Caco-2 (cell line): ENCODE results near the gene SORCS2. TPM values are rescaled to one million over a fixed set of nuclear protein-coding genes. Genes with fewer than 3 reads are reported as not detected.

Experiments
- BruUV-seq: library from RNA; stranded (reverse); fragments of 400-500 nt; replicated peaks from 2 replicates; lab custom pipeline; 2021; lab: Mats Ljungman, UMichigan
- CTCF ChIA-PET: fragments of 300-600 bp; sonication (Branson Sonifier 250); formaldehyde crosslinking; loops from one replicate; lab custom pipeline; 2022; ENCODE audit warnings: antibody characterized with exemption; lab: Charles Lee
- POLR2A ChIA-PET: fragments of 300-600 bp; sonication (Branson Sonifier 250); formaldehyde crosslinking; loops from one replicate; lab custom pipeline; 2022; ENCODE audit warnings: antibody characterized with exemption; lab: Charles Lee
- DNase-seq, 2 experiments: peaks; one replicate each; pipeline versions ENCODE4 v3.0.0 to v3.0.0-alpha.2; 2020 to 2022
- H3K27me3 ChIP-seq: replicated peaks from 2 replicates; pipeline ENCODE4 v1.6.0; 2011; ENCODE audit warnings: low read length; ENCODE audit not compliant: control insufficient read depth, insufficient read depth
- H3K36me3 ChIP-seq: 2 replicates; pipeline ENCODE4 v1.5.1; 2011; ENCODE audit warnings: low read length; ENCODE audit not compliant: control insufficient read depth, insufficient read depth
- H3K4me1 ChIP-seq: fragments of 250-450 bp; sonication (Bioruptor Pico); 2 replicates; pipeline ENCODE4 v1.5.1; 2020; ENCODE audit warnings: mild to moderate bottlenecking
- H3K4me3 ChIP-seq: 2 replicates; pipeline ENCODE4 v1.5.1; 2011; ENCODE audit warnings: low read depth, mild to moderate bottlenecking, control low read depth, low read length
- H3K9me3 ChIP-seq: fragments of 250-450 bp; sonication (Bioruptor Pico); 2 replicates; pipeline ENCODE4 v1.5.1; 2020; ENCODE audit warnings: mild to moderate bottlenecking, moderate library complexity
- H3K27ac Mint-ChIP-seq: one replicate; pipeline ENCODE4 v1.8.0; 2022; ENCODE audit warnings: mixed read lengths; ENCODE audit not compliant: unreplicated experiment
- H3K27me3 Mint-ChIP-seq: one replicate; pipeline ENCODE4 v1.8.0; 2022; ENCODE audit warnings: mixed read lengths; ENCODE audit not compliant: insufficient read depth, unreplicated experiment
- H3K36me3 Mint-ChIP-seq: one replicate; pipeline ENCODE4 v1.8.0; 2022; ENCODE audit warnings: mild to moderate bottlenecking, mixed read lengths; ENCODE audit not compliant: insufficient read depth, unreplicated experiment
- H3K4me1 Mint-ChIP-seq: one replicate; pipeline ENCODE4 v1.8.0; 2022; ENCODE audit warnings: low read depth, mixed read lengths; ENCODE audit not compliant: unreplicated experiment
- H3K4me3 Mint-ChIP-seq: one replicate; pipeline ENCODE4 v1.8.0; 2022; ENCODE audit warnings: mild to moderate bottlenecking, moderate library complexity, mixed read lengths; ENCODE audit not compliant: unreplicated experiment
- H3K9me3 Mint-ChIP-seq: one replicate; pipeline ENCODE4 v1.8.0; 2022; ENCODE audit warnings: mixed read lengths; ENCODE audit not compliant: unreplicated experiment
- CTCF ChIP-seq, 2 experiments: fragments of 200-600 bp in 1 of 2; IDR thresholded peaks; 1 replicate in 1 of 2; 2 replicates in 1 of 2; pipeline versions ENCODE4 v1.5.1 to v1.8.0; 2011 to 2022; ENCODE audit warnings: antibody characterized with exemption in 1 of 2, control low read depth in 1 of 2, inconsistent platforms in 1 of 2, low read depth in 1 of 2, low read length in 1 of 2, mild to moderate bottlenecking in 1 of 2, moderate library complexity in 1 of 2; ENCODE audit not compliant: insufficient read depth in 1 of 2, severe bottlenecking in 1 of 2, unreplicated experiment in 1 of 2
- intact Hi-C: fragments of 100-400 bp; cut with micrococcal nuclease; formaldehyde crosslinking; loops from one replicate; pipeline ENCODE4 v1.10.0; 2022; ENCODE audit not compliant: unreplicated experiment
- total RNA-seq: library from RNA; stranded (reverse); gene quantifications from 2 replicates; pipeline ENCODE4 v1.2.3, GENCODE V29; 2022

The SORCS2 gene
- total RNA-seq, 1 experiment from 2014 or later, result 1.6 TPM

- no peaks in the 10 kb centered on the region for H3K4me1 ChIP-seq
- H3K9me3 Mint-ChIP-seq, result no peaks in the 10 kb centered on the region
- H3K4me3 ChIP-seq, result no peak overlapping the region
- ChIA-PET CTCF (no interaction called here), POLR2A (no interaction called here)
- no peaks in the 10 kb centered on the region for H3K27me3 Mint-ChIP-seq
- H3K4me3 Mint-ChIP-seq, result no peak overlapping the region
- no peaks in the 10 kb centered on the region for H3K36me3 Mint-ChIP-seq
- intact Hi-C loops, result no loop called here
- no peaks in the 10 kb centered on the region for H3K4me1 Mint-ChIP-seq
- TF ChIP-seq CTCF (IDR thresholded peaks at IDR 0.05; ENCODE audit: insufficient read depth in 1 of 2, low read depth in 1 of 2, low read length in 1 of 2, severe bottlenecking in 1 of 2, unreplicated experiment in 1 of 2), result no peak
- no peaks in the 10 kb centered on the region for H3K36me3 ChIP-seq
- H3K27me3 ChIP-seq, result no peaks in the 10 kb centered on the region
- no peak for DNase-seq
- no TSS peak for BruUV-seq
- no peaks in the 10 kb centered on the region for H3K9me3 ChIP-seq
- no peak overlapping the region for H3K27ac Mint-ChIP-seq
Measured at GRCh38 chr4:7366954-7367353, 174.6 kb downstream of the SORCS2 start.

- H3K36me3 ChIP-seq, result no peaks in the 10 kb centered on the region
- Mint-ChIP-seq H3K9me3 (no peaks in the 10 kb centered on the region), H3K36me3 (no peaks in the 10 kb centered on the region), H3K4me3 (no peak overlapping the region), H3K27me3 (no peaks in the 10 kb centered on the region), H3K4me1 (no peaks in the 10 kb centered on the region), H3K27ac (no peak overlapping the region)
- DNase-seq, result no peak
- CTCF ChIA-PET, result no interaction called here
- H3K4me1 ChIP-seq, result no peaks in the 10 kb centered on the region
- TF ChIP-seq CTCF (IDR thresholded peaks at IDR 0.05; ENCODE audit: insufficient read depth in 1 of 2, low read depth in 1 of 2, low read length in 1 of 2, severe bottlenecking in 1 of 2, unreplicated experiment in 1 of 2), result no peak
- no peaks in the 10 kb centered on the region for H3K27me3 ChIP-seq
- POLR2A ChIA-PET, result no interaction called here
- no peaks in the 10 kb centered on the region for H3K9me3 ChIP-seq
- BruUV-seq, result no TSS peak
- H3K4me3 ChIP-seq, result no peak overlapping the region
- intact Hi-C loops, result no loop called here
Measured at GRCh38 chr4:7367406-7367805, 175.1 kb downstream of the SORCS2 start.

GRCh38 chr4:7367864-7368277, 175.5 kb downstream of the SORCS2 start:
- POLR2A ChIA-PET, result no interaction called here
- Mint-ChIP-seq H3K4me1 (no peaks in the 10 kb centered on the region), H3K27ac (no peak overlapping the region), H3K27me3 (no peaks in the 10 kb centered on the region), H3K9me3 (no peaks in the 10 kb centered on the region), H3K4me3 (no peak overlapping the region), H3K36me3 (no peaks in the 10 kb centered on the region)
- BruUV-seq, result no TSS peak
- no peaks in the 10 kb centered on the region for H3K36me3 ChIP-seq
- H3K4me3 ChIP-seq, result no peak overlapping the region
- no peaks in the 10 kb centered on the region for H3K9me3 ChIP-seq
- intact Hi-C loops, result no loop called here
- no peak for TF ChIP-seq CTCF (IDR thresholded peaks at IDR 0.05; ENCODE audit: insufficient read depth in 1 of 2, low read depth in 1 of 2, low read length in 1 of 2, severe bottlenecking in 1 of 2, unreplicated experiment in 1 of 2)
- CTCF ChIA-PET, result no interaction called here
- no peak for DNase-seq
- no peaks in the 10 kb centered on the region for H3K27me3 ChIP-seq
- no peaks in the 10 kb centered on the region for H3K4me1 ChIP-seq
